T follicular helper cell (primary cell): Measurements from ENCODE around the gene OR10H1.
"Not testable (repeated sequence)": the region's sequence is repeated elsewhere in the genome, so short reads cannot be mapped to it uniquely, and the experiment has no call there.

Experiments
- DNase-seq: peaks from one replicate; pipeline ENCODE4 v3.0.0-alpha.2; 2020; ENCODE audit warnings: low read depth

Gene OR10H1

DNA sequence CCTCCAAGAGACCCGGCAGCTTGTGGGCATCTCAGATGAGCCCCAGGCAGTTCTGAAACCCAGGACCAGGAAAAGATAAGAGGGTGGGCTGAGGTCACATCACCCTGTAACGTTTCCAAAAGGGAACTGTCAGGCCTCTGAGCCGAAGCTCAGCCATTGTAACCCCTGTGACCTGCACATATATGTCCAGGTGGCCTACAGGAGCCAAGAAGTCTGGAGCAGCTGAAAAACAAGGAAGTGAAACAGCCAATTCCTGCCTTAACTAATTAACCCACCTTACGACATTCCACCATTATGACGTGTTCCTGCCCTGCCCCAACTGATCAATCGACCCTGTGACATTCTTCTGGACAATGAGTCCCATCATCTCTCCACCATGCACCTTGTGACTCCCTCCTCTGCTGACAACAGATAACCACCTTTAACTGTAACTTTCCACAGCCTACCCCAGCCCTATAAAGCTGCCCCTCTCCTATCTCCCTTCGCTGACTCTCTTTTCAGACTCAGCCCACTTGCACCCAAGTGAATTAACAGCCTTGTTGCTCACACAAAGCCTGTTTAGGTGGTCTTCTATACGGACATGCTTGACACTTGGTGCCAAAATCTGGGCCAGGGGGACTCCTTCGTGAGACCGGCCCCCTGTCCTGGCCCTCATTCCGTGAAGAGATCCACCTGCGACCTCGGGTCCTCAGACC is 13.3 kb upstream of the OR10H1 start:
- not testable (repeated sequence) for DNase-seq

DNA sequence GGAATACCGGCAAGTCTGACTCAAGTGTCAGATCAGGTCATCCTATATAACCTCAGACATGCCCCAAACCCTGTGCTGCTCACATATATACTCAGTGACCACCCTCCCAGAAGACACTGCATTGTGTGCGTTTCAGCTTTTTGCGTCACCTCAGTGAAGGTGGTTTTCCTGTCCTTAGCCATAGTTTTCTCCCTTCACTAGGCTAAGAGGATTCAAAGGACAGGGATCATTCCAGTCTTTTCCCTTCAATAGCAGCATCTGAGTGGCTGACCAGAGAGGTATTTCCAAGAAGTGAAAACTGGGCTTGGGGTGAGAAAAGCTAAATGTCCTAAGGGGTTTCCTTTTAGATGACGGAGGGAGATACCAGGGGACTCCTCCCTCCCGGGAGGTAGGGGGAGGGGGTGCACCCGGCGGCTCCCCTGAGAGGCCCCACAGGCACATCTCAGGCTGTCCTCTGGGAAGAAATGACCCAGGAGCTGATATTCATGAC is 12.7 kb upstream of the OR10H1 start:
- DNase-seq: no peak

DNA sequence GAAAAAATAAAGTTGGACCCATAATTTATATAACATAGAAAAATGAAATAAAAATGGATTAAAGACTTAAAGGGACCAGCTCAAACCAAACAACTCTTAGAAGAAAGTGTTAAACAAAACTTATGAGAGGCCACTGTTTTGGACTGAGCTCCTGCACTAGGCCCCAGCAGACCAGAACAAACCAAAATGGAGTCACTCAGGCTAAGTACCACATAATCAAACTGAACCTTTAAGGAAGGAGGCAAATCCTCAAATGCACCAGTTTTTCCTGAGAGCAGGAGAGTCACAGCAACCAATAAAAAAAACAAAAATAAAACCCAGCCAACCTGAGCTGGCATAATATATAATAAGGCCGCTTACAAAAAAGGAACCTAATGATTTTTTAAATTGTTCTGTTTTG is 10.3 kb upstream of the OR10H1 start:
- no peak for DNase-seq

DNA sequence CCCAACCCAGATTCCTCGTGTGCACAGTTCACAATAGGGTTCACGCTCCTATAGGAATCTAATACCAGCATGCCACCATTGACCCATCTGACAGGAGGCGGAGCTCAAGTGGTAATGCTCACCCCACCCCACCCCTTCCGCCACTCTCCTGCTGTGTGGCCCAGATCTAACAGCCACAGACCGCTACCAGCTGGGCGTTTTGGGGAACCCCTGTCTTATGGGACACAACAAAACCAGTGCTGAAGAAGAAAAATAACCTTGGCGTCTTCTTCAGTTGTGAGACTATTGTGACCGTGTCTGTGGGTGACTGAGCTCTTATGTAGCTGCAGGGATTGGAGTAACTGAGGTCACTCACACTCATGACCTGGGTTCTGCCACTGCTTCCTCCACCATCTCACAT is 5.2 kb upstream of the OR10H1 start:
- DNase-seq: no peak

DNA sequence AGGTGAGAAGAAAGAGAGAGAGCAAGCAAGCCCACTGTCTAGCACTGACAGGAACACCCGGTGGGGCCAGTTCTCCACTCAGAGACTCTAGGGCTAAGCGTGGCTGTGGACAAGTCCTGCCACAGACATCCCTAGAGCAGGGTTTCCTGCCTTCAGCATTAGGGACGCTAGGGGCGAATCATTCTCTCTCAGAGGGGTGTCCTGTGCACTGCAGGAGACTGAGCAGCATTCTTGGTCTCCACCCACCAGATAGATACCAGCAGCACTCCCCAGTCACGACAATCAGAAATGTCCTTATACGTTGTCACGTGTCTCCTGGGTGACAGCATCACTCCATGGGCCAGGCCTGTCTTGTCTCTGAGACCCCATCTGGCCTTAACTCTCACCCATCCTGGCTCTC is 1.5 kb downstream of the OR10H1 start:
- DNase-seq: no peak

DNA sequence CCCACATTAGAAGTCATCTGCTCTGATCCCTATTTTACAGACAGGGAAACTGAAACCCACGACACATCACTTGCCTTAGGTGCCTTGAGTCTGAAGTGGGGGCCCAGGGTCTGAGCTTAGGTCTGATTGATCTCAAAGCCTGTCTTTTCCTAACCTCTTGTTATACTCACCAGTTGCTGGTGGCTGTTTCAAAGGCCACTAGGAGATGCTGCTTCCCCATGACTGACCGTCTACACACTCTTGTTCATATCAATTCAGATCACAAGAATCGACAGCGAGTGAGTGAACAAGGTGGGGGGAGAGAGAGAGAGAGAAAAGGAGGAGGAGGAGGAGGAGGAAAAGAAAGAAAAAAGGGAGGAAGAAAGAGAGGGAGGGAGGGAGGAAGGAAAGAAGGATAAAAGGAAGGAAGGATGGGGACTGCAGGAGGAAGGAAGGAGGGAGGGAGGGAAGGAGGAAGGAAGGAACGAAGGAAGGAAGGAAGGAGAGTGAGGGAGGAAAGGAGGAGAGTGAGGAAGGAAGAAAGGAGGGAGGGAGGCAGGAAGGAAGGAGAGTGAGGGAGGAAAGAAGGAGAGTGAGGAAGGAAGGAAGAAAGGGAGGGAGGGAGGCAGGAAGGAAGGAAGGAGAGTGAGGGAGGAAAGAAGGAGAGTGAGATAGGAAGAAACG is 3.3 kb downstream of the OR10H1 start:
- peak; percentile 30 for DNase-seq

DNA sequence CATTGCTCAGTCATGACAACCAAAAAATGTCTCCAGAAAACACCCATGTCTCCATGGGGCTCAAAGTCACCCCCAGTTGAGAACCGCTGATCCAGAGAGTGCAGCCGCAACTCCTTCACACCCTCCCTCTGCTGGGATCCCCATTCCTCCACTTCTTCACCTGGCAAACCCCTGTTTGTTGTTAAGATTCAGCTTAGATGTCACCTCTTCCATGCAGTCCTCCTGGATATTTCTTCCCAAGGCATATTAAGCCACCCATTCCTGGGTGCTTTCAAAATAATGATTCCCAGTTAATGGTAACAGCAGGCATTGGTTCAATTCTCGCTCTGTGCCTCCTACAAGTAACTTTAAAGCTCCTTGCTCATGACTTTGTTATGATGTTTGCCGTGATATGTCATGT is 4.0 kb downstream of the OR10H1 start:
- no peak for DNase-seq

DNA sequence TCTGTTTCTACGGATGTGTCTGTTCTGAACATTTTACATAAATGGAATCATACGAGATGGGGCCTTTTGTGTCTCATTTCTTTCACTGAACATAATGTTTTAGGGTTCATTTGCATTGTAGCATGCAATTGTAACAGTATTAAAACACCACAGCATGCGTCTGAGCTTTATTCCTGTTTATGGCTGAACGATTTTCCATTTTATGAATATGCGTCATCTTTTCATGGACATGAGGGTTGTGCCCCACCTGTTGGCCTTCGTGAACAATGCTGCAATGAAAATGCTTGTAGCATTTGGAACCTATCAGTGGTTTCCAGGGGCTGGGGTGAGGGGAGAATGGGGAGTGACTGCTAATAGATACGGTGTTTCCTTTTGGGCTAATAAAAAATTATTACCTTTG is 5.1 kb downstream of the OR10H1 start:
- no peak for DNase-seq

DNA sequence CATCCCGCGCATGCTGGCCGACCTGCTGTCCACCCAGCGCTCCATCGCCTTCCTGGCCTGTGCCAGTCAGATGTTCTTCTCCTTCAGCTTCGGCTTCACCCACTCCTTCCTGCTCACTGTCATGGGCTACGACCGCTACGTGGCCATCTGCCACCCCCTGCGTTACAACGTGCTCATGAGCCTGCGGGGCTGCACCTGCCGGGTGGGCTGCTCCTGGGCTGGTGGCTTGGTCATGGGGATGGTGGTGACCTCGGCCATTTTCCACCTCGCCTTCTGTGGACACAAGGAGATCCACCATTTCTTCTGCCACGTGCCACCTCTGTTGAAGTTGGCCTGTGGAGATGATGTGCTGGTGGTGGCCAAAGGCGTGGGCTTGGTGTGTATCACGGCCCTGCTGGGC is 21.2 kb downstream of the OR10H1 start:
- not testable (repeated sequence) for DNase-seq

DNA sequence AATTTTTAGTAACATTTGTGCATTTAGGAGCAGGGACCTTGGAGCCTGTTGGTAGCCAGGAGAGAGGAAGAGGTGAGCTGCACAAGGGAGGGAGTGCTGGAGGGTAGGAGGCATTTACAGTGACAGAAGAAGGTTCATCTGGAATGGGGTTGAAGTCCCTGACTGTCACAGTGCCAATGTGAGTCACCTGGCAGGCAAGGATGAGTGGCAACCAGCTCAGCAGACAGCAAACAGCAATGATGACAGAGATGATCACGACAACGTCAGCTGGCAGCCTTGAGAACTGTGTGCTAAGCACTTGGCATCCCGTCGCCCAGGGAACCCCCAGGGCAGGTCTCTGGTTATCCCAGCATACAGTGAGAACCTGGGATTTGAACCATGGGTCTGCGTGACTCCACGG is 25.4 kb downstream of the OR10H1 start:
- no peak for DNase-seq

DNA sequence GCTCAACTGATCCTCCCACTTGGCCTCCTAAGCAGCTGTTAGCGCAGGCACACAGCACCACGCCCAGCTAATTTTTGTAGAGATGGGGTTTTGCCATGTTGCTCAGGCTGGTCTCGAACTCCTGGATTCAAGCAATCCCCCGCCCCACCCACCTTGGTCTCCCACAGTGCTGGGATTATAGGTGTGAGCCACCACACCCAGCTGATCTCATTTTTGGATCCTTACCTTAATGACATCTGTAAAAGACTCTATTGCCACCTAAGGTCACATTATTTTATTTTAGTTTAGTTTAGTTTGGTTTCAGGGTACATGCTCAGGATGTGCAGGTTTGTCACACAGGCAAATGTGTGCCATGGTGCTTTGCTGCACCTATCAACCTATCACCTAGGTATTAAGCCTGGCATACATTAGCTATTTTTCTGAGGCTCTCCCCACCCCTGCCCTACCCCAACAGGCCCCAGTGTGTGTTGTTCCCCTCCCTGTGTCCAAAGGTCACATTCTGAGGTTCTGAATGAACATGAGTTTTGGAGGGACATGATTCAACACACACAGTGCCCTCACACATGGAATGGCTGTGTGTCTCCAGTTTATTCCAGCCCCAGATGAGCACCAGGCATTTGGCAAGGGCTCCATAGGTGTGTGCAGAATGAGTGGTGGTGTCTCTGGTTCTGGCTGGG is 26.7 kb downstream of the OR10H1 start:
- DNase-seq: no peak

DNA sequence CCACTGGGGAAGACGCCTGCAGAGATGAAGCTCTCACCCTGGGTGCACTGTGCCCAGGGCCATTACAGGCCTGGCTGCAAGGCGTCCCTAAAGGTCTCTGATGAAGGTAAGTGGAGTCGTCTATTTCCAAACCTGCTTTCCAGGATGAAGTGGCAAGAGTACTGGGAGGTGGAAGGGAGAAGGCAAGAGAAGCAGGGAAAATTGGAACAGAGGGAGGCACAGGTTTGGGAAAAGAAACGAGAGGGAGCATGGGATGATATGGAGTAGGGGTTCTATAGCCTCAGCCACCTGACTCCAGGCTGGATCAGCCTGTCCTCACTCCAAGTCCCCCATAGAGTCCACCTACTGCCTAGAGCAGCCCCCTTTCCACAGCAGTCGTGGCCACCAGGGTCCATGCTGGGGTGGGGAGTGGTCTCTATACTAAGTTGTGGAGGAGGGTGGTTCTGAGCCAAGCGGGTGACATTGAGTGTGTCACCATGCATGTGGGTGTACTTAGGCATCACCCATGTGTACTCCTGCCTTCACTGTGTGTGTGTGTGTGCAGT is 27.8 kb downstream of the OR10H1 start, which contains the start of gene OR10H5:
Gene OR10H5 (plus strand): TSS at position 51 of the 545 bp plus-strand sequence. CDS start 6,388 bp downstream, outside the sequence.
- no peak for DNase-seq

DNA sequence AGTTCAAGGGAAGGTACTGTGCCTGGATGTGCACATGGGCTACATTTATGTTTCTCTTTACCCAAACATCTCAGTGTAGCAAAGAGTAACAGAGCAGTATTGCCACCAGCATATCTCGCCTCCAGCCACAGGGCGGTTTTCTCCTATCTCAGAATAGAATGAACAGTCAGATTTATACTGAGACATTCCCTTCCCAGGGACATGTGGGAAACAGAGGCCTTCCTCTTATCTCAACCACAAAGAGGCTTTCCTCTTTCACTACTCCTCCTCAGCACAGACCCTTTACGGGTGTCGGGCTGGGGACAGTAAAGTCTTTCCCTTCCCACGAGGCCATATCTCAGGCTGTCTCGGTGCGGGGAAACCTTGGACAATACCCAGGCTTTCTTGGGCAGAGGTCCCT is 32.6 kb downstream of the OR10H1 start:
- not testable (repeated sequence) for DNase-seq

DNA sequence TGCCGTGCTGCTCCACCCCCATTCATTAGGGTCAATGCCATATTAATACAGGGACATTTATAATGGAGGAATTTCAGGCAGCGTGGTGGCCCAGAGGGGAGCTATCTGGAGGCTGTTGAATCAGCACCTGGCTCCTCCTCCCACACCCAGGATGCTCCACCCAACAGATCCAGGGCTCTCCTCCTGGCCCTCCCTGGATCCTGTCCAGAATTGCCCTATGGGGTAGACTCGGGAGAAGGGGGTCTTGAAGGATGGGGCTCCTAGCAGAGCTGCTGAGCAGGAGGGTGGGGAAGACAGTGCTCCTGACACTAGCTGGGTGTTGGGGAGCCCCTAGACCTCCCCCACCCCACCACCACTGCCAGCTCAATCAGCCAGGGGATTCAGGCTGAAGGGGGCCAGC is 33.3 kb downstream of the OR10H1 start:
- no peak for DNase-seq

DNA sequence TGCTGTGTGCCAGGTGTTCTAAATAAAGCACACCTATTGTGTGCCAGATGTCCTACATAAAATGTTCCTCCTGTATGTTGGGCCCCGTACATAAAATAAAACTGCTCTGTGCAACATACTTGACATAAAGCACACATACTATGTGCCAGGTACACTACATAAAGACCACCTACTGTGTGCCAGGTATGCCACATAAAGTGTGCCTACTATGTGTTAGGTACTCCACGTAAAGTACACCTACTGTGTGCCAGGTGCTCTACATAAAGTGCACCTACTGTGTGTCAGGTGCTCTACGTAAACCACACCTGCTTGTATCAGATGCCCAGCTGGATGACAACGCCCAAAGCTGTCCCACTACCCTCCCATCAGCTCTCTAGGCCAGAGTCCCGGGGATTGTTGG is 33.8 kb downstream of the OR10H1 start:
- no peak for DNase-seq

DNA sequence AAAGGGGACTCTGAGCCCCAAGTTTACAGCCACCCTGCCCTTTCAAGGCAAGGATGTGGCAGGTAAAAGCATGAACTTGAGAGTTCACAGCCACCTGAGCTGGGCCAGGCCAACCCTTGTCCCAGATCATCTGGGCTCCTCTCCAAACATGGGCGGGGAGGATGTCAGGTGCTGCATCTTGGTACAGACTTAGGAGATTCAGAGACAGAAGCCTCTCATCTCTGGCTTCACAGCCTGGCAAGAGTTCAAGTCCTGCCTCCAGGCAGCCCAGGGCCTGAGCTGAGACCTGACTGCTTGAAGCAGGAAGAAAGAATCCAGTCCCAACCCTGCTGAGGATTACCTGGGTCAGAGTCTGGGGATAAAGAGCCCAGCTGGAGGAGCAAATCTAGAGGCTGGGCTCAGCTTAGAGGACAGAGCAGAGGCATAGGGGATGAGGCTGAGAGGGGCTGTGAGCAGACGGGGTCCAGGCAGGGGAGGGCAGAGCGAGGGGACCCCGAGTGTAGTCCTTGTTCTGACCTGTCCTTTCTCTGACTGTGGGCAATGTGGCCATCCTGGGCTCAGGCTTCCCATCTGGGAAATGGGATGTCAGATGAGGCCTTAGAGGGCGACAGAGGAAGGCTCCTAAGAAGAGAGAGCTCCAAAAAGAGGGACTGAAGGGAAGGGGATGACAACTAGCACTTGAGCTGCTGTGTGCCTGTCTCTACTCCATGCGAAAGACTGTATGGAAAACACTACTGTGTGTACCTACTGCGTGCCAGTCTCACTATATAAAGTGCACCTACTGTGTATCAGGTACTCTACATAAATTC is 34.6 kb downstream of the OR10H1 start:
- no peak for DNase-seq

DNA sequence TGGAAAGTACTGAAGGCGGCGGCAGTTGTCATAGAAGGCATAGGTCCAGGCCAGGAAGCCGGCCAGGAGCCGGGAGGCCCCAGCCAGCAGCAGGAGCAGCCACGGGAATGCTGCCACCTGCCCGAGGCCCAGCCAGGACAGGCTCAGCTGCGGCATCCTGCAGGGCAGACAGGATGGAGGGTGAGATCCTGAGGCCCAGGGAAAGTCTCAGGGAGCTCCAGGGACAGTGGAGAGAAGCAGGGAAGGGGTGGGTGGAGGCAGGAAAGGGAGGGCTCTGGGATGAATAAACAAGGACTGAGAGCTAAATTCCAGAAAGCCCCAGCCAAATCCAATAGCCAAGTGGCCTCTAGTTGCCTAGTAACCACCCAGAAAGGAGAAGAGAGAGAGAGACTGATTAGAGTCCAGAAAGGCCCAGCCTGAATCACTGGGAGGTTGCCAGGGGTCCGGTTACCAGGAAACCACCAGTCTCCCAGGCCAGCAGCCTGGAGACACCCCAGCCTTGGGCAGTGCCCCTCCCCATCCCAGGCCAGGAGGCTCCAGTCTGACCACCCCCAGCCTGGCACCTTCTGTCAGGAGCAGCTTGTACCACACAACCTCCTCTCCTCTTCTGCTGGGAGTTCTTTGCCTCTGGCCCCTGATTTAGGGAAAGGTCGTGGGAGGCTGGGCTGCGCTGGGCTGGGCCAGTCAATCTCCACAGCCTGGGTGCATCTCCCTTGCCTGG is 35.5 kb downstream of the OR10H1 start:
- no peak for DNase-seq

DNA sequence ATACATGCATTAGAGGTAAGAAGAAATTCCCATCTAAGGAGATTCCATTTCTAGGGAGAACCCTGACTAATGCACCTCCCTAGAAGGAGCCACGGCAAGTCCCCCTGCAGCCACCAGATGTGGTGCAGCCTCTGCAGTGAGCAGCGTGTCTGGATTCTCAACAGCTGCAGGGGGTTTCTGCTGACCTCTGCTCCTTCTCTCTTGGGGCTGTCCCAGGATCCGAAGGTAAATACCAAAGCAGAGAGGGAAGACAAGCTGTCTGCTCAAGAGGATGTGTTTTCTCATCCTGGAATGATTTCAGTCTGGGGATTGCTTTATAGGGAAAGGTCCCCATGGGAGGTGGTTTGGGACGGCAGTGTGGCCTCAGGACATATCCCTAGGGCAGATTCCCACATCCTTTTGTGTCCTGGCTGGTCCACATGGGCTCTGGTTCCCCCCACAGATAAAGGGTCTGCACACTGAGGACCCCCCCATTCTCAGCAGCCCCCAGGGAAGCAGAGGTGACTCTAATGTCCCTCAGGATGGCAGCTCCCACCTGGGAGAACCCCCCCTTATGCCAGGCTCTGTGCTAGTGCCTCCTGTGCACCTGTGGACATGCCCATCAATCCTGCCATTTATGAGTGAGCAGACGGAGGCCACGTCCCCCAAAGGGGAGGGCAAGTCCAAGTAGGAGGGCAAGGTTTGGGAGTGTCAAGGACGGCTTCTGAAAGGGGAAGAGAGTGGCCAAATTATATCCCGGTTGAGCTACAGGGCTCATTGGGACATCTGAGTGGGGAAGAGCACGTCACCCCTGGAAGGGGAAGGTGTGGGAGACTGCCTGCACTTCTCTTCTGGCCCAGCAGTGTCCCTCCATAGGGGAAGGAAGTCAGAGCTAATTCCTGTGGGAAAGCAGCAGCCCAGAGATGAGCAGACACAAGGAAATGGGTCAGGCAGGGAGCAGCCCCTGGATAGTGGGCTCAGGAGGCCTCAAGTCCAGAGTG is 38.2 kb downstream of the OR10H1 start:
- no peak for DNase-seq

DNA sequence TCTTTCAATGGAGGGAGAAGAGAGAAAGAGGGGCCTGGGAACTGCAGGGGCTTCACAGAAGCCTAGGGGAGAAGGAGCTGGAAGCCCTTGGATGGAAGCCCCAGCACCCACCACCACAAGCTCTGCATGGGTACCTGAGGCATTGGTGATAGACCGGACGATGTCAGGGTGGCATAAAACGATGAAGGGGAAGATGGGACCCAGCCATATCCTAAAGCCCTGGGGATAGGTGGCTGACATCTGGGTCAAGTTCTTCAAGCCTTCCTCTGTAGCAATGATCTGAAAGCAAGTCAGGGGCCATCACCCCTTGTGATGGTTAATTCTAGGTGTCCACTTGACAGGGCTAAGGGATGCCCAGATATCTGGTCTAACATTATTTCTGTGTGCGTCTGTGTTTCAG is 39.2 kb downstream of the OR10H1 start:
- no peak for DNase-seq

DNA sequence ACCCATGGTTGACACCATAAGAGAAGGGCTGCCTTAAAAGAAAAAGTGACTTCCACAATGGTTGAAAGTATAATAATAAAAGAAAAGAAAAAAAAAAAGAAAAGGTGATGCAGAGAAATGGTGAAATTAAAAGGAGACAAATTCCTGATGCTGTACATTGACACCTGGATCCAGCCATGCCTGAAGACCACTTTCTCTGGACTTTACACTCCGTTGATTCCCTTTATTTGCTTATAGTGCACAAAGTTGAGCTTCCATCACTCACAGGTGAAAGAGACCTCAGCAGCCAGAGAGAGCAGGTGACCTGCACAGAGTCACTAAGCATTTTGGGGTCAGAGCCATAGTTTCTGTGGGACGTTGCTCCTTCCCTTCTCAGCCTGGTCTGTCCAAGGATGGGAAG is 40.2 kb downstream of the OR10H1 start:
- DNase-seq: no peak
